ENCODE results near the gene KLF15. TPM values are rescaled to one million over a fixed set of nuclear protein-coding genes. Genes with fewer than 3 reads are reported as not detected.

The KLF15 gene
- total and polyA plus RNA-seq, 4 donors: 18.1 to 31.3 (median 24.6) TPM

DNA sequence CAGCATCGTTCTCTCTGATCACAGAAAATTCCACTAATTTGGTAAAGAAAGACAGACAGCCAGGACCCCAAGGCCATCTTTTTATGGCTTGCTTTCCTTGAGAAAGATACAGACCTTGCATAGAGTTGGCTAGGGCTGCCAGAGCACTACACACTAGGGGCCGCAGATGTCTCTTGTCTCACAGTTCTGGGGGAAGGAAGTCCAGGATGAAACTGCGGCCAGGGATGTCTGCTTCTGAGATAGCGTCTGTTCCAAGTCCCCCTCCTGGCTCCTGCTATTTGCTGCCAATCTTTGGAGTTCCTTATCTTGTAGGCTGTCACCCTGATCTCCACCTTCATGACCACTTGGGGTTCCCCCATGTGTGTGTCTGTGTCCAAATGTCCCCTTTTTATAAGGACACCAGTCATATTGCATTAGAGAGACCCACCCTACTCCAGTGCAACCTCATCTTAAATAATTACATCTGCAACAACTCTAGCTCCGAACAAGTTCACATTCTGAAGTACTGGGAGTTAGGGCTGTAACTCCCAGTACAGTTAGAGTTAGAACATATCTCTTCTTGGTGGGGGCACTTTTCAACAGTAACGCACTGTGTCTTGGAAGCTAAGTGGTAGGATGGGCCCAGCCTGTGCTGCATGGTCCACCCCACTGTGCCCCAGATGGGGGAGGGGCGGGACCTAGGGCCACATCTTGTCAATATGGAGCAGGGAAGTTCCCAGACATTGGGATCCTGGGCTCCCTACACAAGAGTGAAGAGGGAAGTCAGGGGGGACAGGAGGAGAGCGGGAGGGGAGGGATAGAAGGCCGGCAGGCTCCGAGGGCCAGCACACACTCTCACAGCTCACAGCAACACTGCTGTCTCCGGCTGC is 42.2 kb downstream of the KLF15 start:
- TF ChIP-seq, protein P1, sequence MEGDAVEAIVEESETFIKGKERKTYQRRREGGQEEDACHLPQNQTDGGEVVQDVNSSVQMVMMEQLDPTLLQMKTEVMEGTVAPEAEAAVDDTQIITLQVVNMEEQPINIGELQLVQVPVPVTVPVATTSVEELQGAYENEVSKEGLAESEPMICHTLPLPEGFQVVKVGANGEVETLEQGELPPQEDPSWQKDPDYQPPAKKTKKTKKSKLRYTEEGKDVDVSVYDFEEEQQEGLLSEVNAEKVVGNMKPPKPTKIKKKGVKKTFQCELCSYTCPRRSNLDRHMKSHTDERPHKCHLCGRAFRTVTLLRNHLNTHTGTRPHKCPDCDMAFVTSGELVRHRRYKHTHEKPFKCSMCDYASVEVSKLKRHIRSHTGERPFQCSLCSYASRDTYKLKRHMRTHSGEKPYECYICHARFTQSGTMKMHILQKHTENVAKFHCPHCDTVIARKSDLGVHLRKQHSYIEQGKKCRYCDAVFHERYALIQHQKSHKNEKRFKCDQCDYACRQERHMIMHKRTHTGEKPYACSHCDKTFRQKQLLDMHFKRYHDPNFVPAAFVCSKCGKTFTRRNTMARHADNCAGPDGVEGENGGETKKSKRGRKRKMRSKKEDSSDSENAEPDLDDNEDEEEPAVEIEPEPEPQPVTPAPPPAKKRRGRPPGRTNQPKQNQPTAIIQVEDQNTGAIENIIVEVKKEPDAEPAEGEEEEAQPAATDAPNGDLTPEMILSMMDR (IDR thresholded peaks at IDR 0.05; ENCODE audit: control extremely low read depth, extremely low read depth): no peak
- H3K36me3 ChIP-seq (ENCODE audit: control insufficient read depth in 4 of 4, insufficient read depth in 4 of 4, low read length in 4 of 4): no peaks in the 10 kb centered on the region
- no peak overlapping the region for H3K9ac ChIP-seq (ENCODE audit: insufficient read depth in 1 of 2, low read length in 2 of 2)
- no peak overlapping the region for H3K27ac ChIP-seq (ENCODE audit: low read depth in 1 of 2, low read length in 1 of 2)
- ATAC-seq (ENCODE audit: insufficient read depth, low FRiP score) (no peak), DNase-seq (peak; percentile 76 to 93 (median 90))
- H3K9me3 ChIP-seq (ENCODE audit: control insufficient read depth in 4 of 4, insufficient read depth in 3 of 4, low read length in 3 of 4): peaks cover 0 to 4% (median 1%) of the 10 kb centered on the region in 4 donors
- no peak overlapping the region for H3K4me3 ChIP-seq
- peaks cover 0 to 33% (median 15%) of the 10 kb centered on the region in 5 donors for H3K4me1 ChIP-seq (ENCODE audit: control insufficient read depth in 5 of 5, insufficient read depth in 5 of 5, low read length in 5 of 5)
- WGBS, 2 donors: 81 to 83% methylated on average over 11 of the region's 11 CpGs
- no peaks in the 10 kb centered on the region for H3K27me3 ChIP-seq (ENCODE audit: control insufficient read depth in 3 of 3, insufficient read depth in 3 of 3, low read length in 2 of 3)

DNA sequence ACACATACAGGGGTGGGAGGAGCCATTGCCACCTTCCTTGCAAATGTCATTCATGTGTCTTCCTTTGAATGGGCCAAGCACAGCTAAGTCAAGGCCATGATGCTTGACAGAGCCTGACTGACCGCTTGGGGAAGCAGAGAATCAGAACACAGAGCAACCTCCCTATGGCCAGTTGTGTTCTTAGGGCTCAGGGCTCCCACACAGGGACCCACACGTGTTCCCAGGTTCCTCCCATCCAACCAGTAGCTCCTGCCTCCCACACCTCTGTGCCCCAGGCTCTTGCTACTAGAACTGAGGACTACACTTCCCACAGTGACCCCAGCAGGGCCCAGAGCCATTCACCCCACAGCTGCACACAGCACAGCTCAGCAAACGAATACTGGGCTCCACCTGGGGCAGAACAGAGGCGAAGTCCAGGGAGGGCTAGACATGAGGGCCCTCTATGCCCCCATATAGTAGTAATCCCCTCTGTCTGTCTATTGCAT is 42.9 kb downstream of the KLF15 start:
- Histone ChIP-seq H3K4me3 (no peak overlapping the region), H3K9me3 (ENCODE audit: control insufficient read depth in 4 of 4, insufficient read depth in 3 of 4, low read length in 3 of 4) (peaks cover 0 to 4% (median 1%) of the 10 kb centered on the region in 4 donors), H3K9ac (ENCODE audit: insufficient read depth in 1 of 2, low read length in 2 of 2) (no peak overlapping the region), H3K27ac (ENCODE audit: low read depth in 1 of 2, low read length in 1 of 2) (peak overlapping the region in 1 of 2 donors; percentile 26), H3K4me1 (ENCODE audit: control insufficient read depth in 5 of 5, insufficient read depth in 5 of 5, low read length in 5 of 5) (peaks cover 0 to 33% (median 15%) of the 10 kb centered on the region in 5 donors), H3K36me3 (ENCODE audit: control insufficient read depth in 4 of 4, insufficient read depth in 4 of 4, low read length in 4 of 4) (no peaks in the 10 kb centered on the region), H3K27me3 (ENCODE audit: control insufficient read depth in 3 of 3, insufficient read depth in 3 of 3, low read length in 2 of 3) (no peaks in the 10 kb centered on the region)
- 66 to 76% methylated on average over 4 of the region's 4 CpGs for WGBS, 2 donors
- ATAC-seq (ENCODE audit: insufficient read depth, low FRiP score) (no peak), DNase-seq (no peak)
- TF ChIP-seq, protein P1 (IDR thresholded peaks at IDR 0.05; ENCODE audit: control extremely low read depth, extremely low read depth): no peak

DNA sequence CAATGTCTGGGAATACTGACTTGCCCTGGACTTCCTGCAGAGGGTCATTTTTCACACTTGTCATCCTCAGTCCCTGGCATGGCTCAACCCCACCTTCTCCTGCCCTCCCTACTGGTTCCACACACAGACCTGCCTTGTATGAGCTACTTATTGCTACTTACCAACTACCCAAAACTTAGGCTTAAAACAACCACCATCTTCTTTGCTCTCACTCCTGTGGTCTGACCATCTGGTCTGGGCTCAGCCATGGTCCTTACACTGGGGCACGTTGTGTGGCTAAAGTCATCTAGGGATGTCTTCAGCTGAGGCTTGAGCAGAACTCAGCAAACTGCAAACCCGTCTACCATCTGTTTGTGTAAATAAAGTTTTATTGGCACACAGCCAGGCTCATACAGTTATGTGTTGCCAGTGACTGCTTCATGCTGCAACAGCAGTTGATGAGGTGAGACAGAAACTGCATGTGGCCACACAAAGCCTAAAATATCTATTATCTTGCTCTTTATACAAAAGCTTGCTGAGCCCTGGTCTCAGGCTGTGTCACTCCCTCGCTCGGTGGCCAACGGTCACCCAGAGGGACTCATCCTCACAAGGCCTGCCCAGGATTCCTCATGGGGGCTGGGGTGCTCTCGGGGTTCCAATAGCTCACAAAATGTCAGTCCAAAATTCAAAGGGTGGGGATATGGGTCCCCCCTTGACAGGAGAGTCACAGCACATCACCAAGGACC is 43.5 kb downstream of the KLF15 start:
- DNase-seq (peak; percentile 88 to 98 (median 97)), ATAC-seq (ENCODE audit: insufficient read depth, low FRiP score) (no peak)
- 76 to 80% methylated on average over 6 of the region's 6 CpGs for WGBS, 2 donors

More for the DNA sequence above, 43.5 kb downstream of the KLF15 start:
- Histone ChIP-seq H3K4me3 (no peak overlapping the region), H3K9me3 (ENCODE audit: control insufficient read depth in 4 of 4, insufficient read depth in 3 of 4, low read length in 3 of 4) (peaks cover 0 to 4% (median 1%) of the 10 kb centered on the region in 4 donors), H3K27me3 (ENCODE audit: control insufficient read depth in 3 of 3, insufficient read depth in 3 of 3, low read length in 2 of 3) (no peaks in the 10 kb centered on the region), H3K27ac (ENCODE audit: low read depth in 1 of 2, low read length in 1 of 2) (peak overlapping the region in 1 of 2 donors; percentile 26), H3K36me3 (ENCODE audit: control insufficient read depth in 4 of 4, insufficient read depth in 4 of 4, low read length in 4 of 4) (no peaks in the 10 kb centered on the region), H3K9ac (ENCODE audit: insufficient read depth in 1 of 2, low read length in 2 of 2) (no peak overlapping the region), H3K4me1 (ENCODE audit: control insufficient read depth in 5 of 5, insufficient read depth in 5 of 5, low read length in 5 of 5) (peaks cover 0 to 33% (median 15%) of the 10 kb centered on the region in 5 donors)
- TF ChIP-seq, protein P1 (IDR thresholded peaks at IDR 0.05; ENCODE audit: control extremely low read depth, extremely low read depth): no peak
